Aorta (tissue), 5 donors: ENCODE measurements around the gene NEO1. TPM values are rescaled to one million over a fixed set of nuclear protein-coding genes. Genes with fewer than 3 reads are reported as not detected.
A peak's percentile ranks its signal among the peaks of the same experiment; 100 is the strongest.

ENCODE experiments used
- ATAC-seq: fragments of 200-7000 bp; cut with Tn5 transposase; one replicate; pipeline ENCODE4 v1.9.1; 2022; ENCODE audit warnings: moderate library complexity; ENCODE audit not compliant: low FRiP score
- DNase-seq, 2 donors: peaks; one replicate each; pipeline ENCODE4 v3.0.0-alpha.2; 2020
- H3K27ac ChIP-seq, 2 donors: one replicate each; pipeline ENCODE4 v1.5.1; 2013; ENCODE audit warnings: low read length in 2 of 2, mild to moderate bottlenecking in 2 of 2, moderate library complexity in 2 of 2, control low read depth in 1 of 2, inconsistent platforms in 1 of 2, low read depth in 1 of 2
- H3K27me3 ChIP-seq, 2 donors: one replicate each; pipeline ENCODE4 v1.6.1; 2013; ENCODE audit warnings: control low read depth in 1 of 2, low read length in 1 of 2, mild to moderate bottlenecking in 1 of 2, moderate library complexity in 1 of 2; ENCODE audit not compliant: insufficient read depth in 2 of 2, control insufficient read depth in 1 of 2
- H3K36me3 ChIP-seq, 2 donors: one replicate each; pipeline ENCODE4 v1.6.1; 2013; ENCODE audit warnings: control low read depth in 1 of 2, low read length in 1 of 2, mild to moderate bottlenecking in 1 of 2; ENCODE audit not compliant: insufficient read depth in 2 of 2, control insufficient read depth in 1 of 2
- H3K4me1 ChIP-seq, 2 donors: one replicate each; pipeline ENCODE4 v1.6.1; 2013; ENCODE audit warnings: low read length in 2 of 2, control low read depth in 1 of 2, mild to moderate bottlenecking in 1 of 2, moderate library complexity in 1 of 2; ENCODE audit not compliant: insufficient read depth in 2 of 2, control insufficient read depth in 1 of 2
- H3K4me3 ChIP-seq, 2 donors: one replicate each; pipeline ENCODE4 v1.5.1; 2013; ENCODE audit warnings: low read length in 2 of 2, control low read depth in 1 of 2, mild to moderate bottlenecking in 1 of 2
- H3K9me3 ChIP-seq: one replicate; pipeline ENCODE4 v1.6.1; 2013; ENCODE audit warnings: mild to moderate bottlenecking, low read length; ENCODE audit not compliant: control insufficient read depth
- WGBS, 2 donors: extraction: QIAGEN DNeasy Blood & Tissue Kit; methylation state at CpG; one replicate each; pipeline ENCODE4 v1.1.7; 2013; 5-methylcytosine and 5-hydroxymethylcytosine counted together
- intact Hi-C, 2 donors: fragments of 100-400 bp; cut with DNase I; formaldehyde crosslinking; loops; one replicate each; pipeline versions ENCODE4 v1.14.2 to v1.15.0; 2022
- long read RNA-seq, 2 donors: library from polyadenylated mRNA; unstranded; transcript quantifications; one replicate each; pipeline ENCODE4 v2.0.0, GENCODE V29; 2020 to 2021
- polyA plus RNA-seq, 2 donors: library from polyadenylated mRNA; stranded (reverse); fragments of 200-250 nt; gene quantifications; one replicate each; pipeline ENCODE4 v1.2.3, GENCODE V29; 2013
- total RNA-seq, 2 donors: library from RNA; stranded (reverse); fragmentation: NEBNext Ultra II Directional; extraction: Animal tissue kit (Norgen Biotek cat#: 25700); gene quantifications; one replicate each; pipeline ENCODE4 v1.2.1, GENCODE V29; 2021
- donor health status: healthy with polysubstance abuse.
- donor health status: Bipolar disorder and iron deficiency.
- donor health status: DM: no; HTN: no; CAD: no.
- donor health status: DM: no; HTN: no; CAD: no.
- donor health status: DM: yes; HTN: yes; CAD: no.

The NEO1 gene, protein sequence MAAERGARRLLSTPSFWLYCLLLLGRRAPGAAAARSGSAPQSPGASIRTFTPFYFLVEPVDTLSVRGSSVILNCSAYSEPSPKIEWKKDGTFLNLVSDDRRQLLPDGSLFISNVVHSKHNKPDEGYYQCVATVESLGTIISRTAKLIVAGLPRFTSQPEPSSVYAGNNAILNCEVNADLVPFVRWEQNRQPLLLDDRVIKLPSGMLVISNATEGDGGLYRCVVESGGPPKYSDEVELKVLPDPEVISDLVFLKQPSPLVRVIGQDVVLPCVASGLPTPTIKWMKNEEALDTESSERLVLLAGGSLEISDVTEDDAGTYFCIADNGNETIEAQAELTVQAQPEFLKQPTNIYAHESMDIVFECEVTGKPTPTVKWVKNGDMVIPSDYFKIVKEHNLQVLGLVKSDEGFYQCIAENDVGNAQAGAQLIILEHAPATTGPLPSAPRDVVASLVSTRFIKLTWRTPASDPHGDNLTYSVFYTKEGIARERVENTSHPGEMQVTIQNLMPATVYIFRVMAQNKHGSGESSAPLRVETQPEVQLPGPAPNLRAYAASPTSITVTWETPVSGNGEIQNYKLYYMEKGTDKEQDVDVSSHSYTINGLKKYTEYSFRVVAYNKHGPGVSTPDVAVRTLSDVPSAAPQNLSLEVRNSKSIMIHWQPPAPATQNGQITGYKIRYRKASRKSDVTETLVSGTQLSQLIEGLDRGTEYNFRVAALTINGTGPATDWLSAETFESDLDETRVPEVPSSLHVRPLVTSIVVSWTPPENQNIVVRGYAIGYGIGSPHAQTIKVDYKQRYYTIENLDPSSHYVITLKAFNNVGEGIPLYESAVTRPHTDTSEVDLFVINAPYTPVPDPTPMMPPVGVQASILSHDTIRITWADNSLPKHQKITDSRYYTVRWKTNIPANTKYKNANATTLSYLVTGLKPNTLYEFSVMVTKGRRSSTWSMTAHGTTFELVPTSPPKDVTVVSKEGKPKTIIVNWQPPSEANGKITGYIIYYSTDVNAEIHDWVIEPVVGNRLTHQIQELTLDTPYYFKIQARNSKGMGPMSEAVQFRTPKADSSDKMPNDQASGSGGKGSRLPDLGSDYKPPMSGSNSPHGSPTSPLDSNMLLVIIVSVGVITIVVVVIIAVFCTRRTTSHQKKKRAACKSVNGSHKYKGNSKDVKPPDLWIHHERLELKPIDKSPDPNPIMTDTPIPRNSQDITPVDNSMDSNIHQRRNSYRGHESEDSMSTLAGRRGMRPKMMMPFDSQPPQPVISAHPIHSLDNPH (N-terminal part only)
- total RNA-seq (10 to 100 TPM; 31.4 to 46.7 TPM), polyA plus RNA-seq (10 to 100 TPM; 11.3 to 18.1 TPM)
- long read RNA-seq, donor 1, partial matches to known transcripts: 5 of 13 reads
- long read RNA-seq, donor 1, other reads (novel, unspliced or antisense): 6 of 13 reads
- long read RNA-seq, donor 2, partial matches to known transcripts: 5 of 8 reads
- long read RNA-seq, donor 2, other reads (novel, unspliced or antisense): 3 of 8 reads

DNA sequence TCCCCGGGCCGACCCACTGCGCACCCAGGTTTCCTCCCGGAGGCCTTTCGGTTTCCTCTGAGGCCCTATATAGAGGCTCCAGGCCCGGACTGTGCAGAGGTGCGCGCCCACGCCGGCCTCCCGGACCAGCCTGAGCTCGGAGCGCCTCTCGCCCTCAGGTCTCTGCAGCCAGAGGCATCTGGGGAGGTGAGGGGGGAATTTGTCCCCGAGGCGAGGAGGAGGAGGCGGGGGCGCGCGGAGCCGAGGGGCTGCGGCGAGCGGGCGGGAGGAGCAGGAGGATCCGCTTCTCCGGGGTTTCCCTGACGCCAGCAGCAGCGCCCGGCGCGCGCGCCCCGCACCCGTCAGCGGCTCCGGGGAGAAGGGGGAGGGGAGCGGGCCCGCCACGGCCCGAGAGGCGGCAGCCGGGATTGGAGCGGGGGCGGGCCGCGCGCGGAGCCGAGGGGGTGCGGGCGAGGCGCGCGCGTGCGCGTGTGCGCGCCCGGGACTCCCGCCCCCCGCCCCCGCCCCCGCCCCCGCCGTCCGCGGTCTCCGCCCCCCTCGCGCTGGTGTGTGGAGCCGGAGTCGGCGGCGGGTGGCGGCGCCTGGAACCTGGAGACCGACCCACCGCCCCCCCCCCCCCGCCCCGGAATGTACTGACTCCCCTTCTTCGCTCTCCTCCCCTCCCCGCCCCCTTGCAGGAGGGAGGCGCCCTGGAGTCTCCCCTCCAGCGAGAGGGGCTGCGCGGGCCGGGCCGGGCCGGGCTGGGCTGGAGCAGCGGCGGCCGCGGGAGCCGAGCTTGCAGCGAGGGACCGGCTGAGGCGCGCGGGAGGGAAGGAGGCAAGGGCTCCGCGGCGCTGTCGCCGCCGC, at the start of gene NEO1:
NEO1 (plus strand) TSS at position 657 of the 846 bp plus-strand sequence. CDS start 213 bp downstream, outside the sequence.
- Histone ChIP-seq H3K27me3 (no peaks in the 10 kb centered on the region), H3K36me3 (no peaks in the 10 kb centered on the region), H3K27ac (peak within 1 kb of the TSS; percentile 54 to 89), H3K4me3 (peak within 1 kb of the TSS; percentile 84 to 93), H3K9me3 (no peaks in the 10 kb centered on the region), H3K4me1 (peaks cover 7 to 8% of the 10 kb centered on the region in 2 donors)
- peak; percentile 95 for ATAC-seq
- intact Hi-C loops: loop anchor here in 1 of 2 donors (5.0 kb wide), 2 partner anchors 60 to 150 kb away; no protein-coding TSS in a partner anchor
- peak; percentile 90 to 94 for DNase-seq
- WGBS, 2 donors: 0% methylated on average over 25 to 101 of the region's 108 CpGs

DNA sequence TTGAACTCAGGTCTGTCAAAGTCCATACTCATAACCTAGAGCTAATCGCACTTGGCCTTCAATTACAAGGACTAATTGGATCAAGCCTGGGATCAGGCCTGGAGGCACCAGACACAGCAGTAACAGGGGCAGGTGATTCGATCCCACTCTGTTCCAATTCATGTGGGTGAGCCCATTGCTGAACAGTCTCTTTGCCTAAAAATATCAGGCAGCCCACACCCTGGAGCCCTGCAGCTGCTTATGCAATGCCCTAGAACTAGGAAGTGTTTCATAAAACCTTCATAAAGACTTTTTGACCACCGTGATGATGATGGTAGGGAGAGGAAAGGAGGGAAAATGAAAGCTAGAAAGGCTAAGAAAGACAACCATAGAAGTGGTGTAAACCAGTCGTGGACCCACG, 47.8 kb upstream of the NEO1 start:
- H3K36me3 ChIP-seq: no peaks in the 10 kb centered on the region
- H3K27me3 ChIP-seq: no peaks in the 10 kb centered on the region
- no peaks in the 10 kb centered on the region for H3K4me1 ChIP-seq
- 93 to 94% methylated on average over 5 of the region's 5 CpGs for WGBS, 2 donors
- no peak for ATAC-seq
- H3K4me3 ChIP-seq: no peak overlapping the region
- intact Hi-C loops: no loop called here
- DNase-seq: no peak
- H3K9me3 ChIP-seq: no peaks in the 10 kb centered on the region
- no peak overlapping the region for H3K27ac ChIP-seq

DNA sequence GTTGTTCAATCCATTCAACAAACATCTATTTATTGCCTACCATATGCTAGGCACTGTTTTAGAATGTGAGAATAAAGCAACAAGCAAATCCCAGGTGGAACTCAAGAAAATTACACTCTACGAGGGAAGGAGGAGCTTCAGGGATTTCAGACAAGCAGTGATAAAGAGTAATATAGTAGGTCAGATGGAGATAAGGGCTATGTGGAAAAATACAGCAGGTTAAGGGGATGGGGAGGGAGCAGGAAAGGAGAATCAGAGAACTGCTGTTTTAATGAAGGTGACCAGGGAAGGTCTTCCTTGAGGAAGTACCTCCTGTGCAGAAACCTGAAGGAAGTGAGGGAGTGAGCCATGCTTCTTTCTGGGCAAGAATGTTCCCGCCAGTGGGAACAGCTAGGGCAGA, 47.2 kb upstream of the NEO1 start:
- WGBS, 2 donors: 81 to 92% methylated on average over 2 of the region's 2 CpGs
- no peak for DNase-seq
- no peaks in the 10 kb centered on the region for H3K27me3 ChIP-seq

GRCh38 chr15:73005446-73005845, 46.8 kb upstream of the NEO1 start:
- 97 to 100% methylated on average over 2 of the region's 2 CpGs for WGBS, 2 donors

More for the DNA sequence above, 47.2 kb upstream of the NEO1 start:
- no peak for ATAC-seq
- Histone ChIP-seq H3K4me1 (no peaks in the 10 kb centered on the region), H3K36me3 (no peaks in the 10 kb centered on the region), H3K27ac (no peak overlapping the region), H3K4me3 (no peak overlapping the region), H3K9me3 (no peaks in the 10 kb centered on the region)
- intact Hi-C loops: no loop called here

GRCh38 chr15:73006523-73006922, 45.7 kb upstream of the NEO1 start:
- no peak overlapping the region for H3K27ac ChIP-seq
- 89 to 93% methylated on average over 1 of the region's 1 CpG for WGBS, 2 donors
- DNase-seq: no peak
- H3K4me3 ChIP-seq: no peak overlapping the region
- H3K9me3 ChIP-seq: no peaks in the 10 kb centered on the region
- H3K27me3 ChIP-seq: no peaks in the 10 kb centered on the region
- no peak for ATAC-seq
- intact Hi-C loops: no loop called here
- no peaks in the 10 kb centered on the region for H3K36me3 ChIP-seq
- no peaks in the 10 kb centered on the region for H3K4me1 ChIP-seq

More at GRCh38 chr15:73005446-73005845, 46.8 kb upstream of the NEO1 start:
- Histone ChIP-seq H3K36me3 (no peaks in the 10 kb centered on the region), H3K27me3 (no peaks in the 10 kb centered on the region), H3K9me3 (no peaks in the 10 kb centered on the region), H3K4me3 (no peak overlapping the region), H3K27ac (no peak overlapping the region), H3K4me1 (no peaks in the 10 kb centered on the region)
- intact Hi-C loops: no loop called here
- ATAC-seq: no peak
- no peak for DNase-seq

DNA sequence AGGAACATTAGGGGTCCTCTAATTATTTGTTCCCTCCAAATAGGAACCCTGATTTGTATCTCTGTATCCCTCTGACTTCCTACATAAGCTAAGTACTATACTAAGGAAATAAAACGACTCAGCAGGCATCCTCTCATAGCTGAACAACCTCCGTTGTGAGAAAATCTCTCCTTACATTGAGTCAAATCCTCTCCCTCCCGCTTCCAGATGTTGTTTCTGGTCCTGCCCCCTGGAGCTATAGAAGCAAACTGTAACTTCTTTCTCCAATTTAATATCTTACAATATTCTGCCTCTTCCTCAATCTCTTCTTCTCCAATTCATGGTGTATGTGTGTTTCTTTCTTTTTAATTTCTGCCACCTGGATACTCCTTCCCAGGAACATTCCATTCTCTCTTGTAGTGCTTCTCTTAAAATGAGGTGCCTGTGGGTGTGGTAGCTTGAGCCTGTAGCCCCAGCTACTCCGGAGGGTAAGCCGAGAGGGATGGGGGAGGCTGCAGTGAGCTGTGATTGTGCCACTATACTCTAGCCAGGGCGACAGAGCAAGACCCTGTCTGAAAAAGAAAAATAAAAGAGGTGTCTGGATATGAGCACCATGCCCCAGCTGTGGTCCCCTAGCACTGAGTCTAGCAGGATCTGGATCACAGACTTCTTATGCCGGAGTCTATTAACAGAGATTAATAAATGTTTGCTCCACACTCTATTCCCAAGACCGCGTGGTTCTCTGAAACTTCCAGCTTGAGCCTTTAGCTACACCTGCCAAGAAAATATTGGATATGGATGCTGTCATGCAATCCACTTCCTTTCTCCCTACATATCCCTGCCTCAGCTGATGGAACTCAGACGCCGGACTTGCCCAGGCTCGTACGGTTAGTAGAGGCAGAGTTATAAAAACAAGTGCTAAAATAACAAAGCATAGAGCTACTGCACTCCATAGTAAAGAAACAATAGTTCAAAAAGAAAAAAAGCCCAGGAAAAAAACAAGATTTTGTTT, 42.9 kb upstream of the NEO1 start:
- no peak for DNase-seq
- no peak for ATAC-seq
- no peaks in the 10 kb centered on the region for H3K36me3 ChIP-seq
- H3K4me3 ChIP-seq: no peak overlapping the region
- H3K27ac ChIP-seq: no peak overlapping the region
- H3K27me3 ChIP-seq: no peaks in the 10 kb centered on the region
- intact Hi-C loops: no loop called here
- WGBS, 2 donors: 30 to 31% methylated on average over 13 of the region's 13 CpGs
- no peaks in the 10 kb centered on the region for H3K4me1 ChIP-seq
- no peaks in the 10 kb centered on the region for H3K9me3 ChIP-seq
